Neural progenitor cell (in vitro differentiated cells): Measurements from ENCODE around the gene ASPDH. TPM values are rescaled to one million over a fixed set of nuclear protein-coding genes. Genes with fewer than 3 reads are reported as not detected.

Experiments
- DNase-seq: peaks from one replicate; pipeline ENCODE4 v3.0.0-alpha.2; 2016; ENCODE audit warnings: low spot score
- H2AFZ ChIP-seq: fragments of 200-600 bp; sonication (generic); replicated peaks from 2 replicates; pipeline ENCODE4 v1.6.1; 2016; ENCODE audit warnings: antibody characterized with exemption
- H3F3A ChIP-seq: fragments of 200-600 bp; sonication (generic); 2 replicates; pipeline ENCODE4 v1.6.1; 2016; ENCODE audit warnings: antibody characterized with exemption, low read depth
- H3K27ac ChIP-seq: fragments of 200-600 bp; sonication (generic); 2 replicates; pipeline ENCODE4 v1.5.1; 2016; ENCODE audit warnings: mild to moderate bottlenecking
- H3K27me3 ChIP-seq: fragments of 200-600 bp; sonication (generic); 2 replicates; pipeline ENCODE4 v1.6.1; 2016; ENCODE audit warnings: mild to moderate bottlenecking, moderate library complexity
- H3K36me3 ChIP-seq: fragments of 200-600 bp; sonication (generic); 2 replicates; pipeline ENCODE4 v1.5.1; 2016
- H3K4me1 ChIP-seq: fragments of 200-600 bp; sonication (generic); 2 replicates; pipeline ENCODE4 v1.6.1; 2016; ENCODE audit warnings: mixed run types
- H3K4me2 ChIP-seq: fragments of 200-600 bp; sonication (generic); 2 replicates; pipeline ENCODE4 v1.6.1; 2016
- H3K4me3 ChIP-seq: fragments of 200-600 bp; sonication (generic); 2 replicates; pipeline ENCODE4 v1.5.1; 2016
- H3K79me2 ChIP-seq: fragments of 200-600 bp; sonication (generic); 2 replicates; pipeline ENCODE4 v1.6.1; 2016; ENCODE audit warnings: low read depth
- H3K9ac ChIP-seq: fragments of 200-600 bp; sonication (generic); 2 replicates; pipeline ENCODE4 v1.6.1; 2016
- H3K9me3 ChIP-seq: fragments of 200-600 bp; sonication (generic); 2 replicates; pipeline ENCODE4 v1.5.1; 2016; ENCODE audit warnings: low read depth
- H4K20me1 ChIP-seq: fragments of 200-600 bp; sonication (generic); 2 replicates; pipeline ENCODE4 v1.6.1; 2016; ENCODE audit warnings: low read depth
- H3K27ac Mint-ChIP-seq: 3 replicates; pipeline ENCODE4 v1.8.0; 2021; ENCODE audit warnings: mixed read lengths
- H3K27me3 Mint-ChIP-seq: 2 replicates; pipeline ENCODE4 v1.8.0; 2022; ENCODE audit warnings: low read depth, mild to moderate bottlenecking, inconsistent platforms, moderate library complexity, mixed read lengths; ENCODE audit not compliant: insufficient read depth
- H3K36me3 Mint-ChIP-seq: 3 replicates; pipeline ENCODE4 v1.8.0; 2021; ENCODE audit warnings: mixed read lengths
- H3K4me1 Mint-ChIP-seq: 3 replicates; pipeline ENCODE4 v1.8.0; 2021; ENCODE audit warnings: mixed read lengths
- H3K4me3 Mint-ChIP-seq: 3 replicates; pipeline ENCODE4 v1.8.0; 2021; ENCODE audit warnings: mild to moderate bottlenecking, moderate library complexity, mixed read lengths
- H3K9me3 Mint-ChIP-seq: 3 replicates; pipeline ENCODE4 v1.8.0; 2020; ENCODE audit warnings: mixed read lengths
- CTCF ChIP-seq: fragments of 200-600 bp; sonication (generic); IDR thresholded peaks from 2 replicates; pipeline ENCODE4 v1.5.1; 2017; ENCODE audit warnings: antibody characterized with exemption, mild to moderate bottlenecking
- EZH2 ChIP-seq: fragments of 200-600 bp; sonication (generic); IDR thresholded peaks from 2 replicates; pipeline ENCODE4 v1.6.1; 2017; ENCODE audit warnings: antibody characterized with exemption, mild to moderate bottlenecking, moderate library complexity
- EZH2phosphoT487 ChIP-seq: fragments of 200-600 bp; sonication (generic); IDR thresholded peaks from 2 replicates; pipeline ENCODE4 v1.6.1; 2017; ENCODE audit warnings: antibody characterized with exemption
- total RNA-seq: library from RNA; depleted of rRNA; stranded (reverse); fragments of >200 nt; gene quantifications from 2 replicates; pipeline ENCODE4 v1.2.3, GENCODE V29; 2015; ENCODE audit warnings: low replicate concordance

The ASPDH gene
- total RNA-seq, 1 donor from 2014 or later = not detected

- Mint-ChIP-seq H3K36me3 (no peaks in the 10 kb centered on the region), H3K27me3 (peaks cover 6% of the 10 kb centered on the region), H3K27ac (no peak overlapping the region), H3K4me3 (no peak overlapping the region), H3K9me3 (no peaks in the 10 kb centered on the region), H3K4me1 (peaks cover 6% of the 10 kb centered on the region)
- no peak overlapping the region for H3K9ac ChIP-seq
- peaks cover 14% of the 10 kb centered on the region for H3K4me1 ChIP-seq
- no peaks in the 10 kb centered on the region for H3K79me2 ChIP-seq
- no peaks in the 10 kb centered on the region for H3K9me3 ChIP-seq
- no peak for DNase-seq
- no peak overlapping the region for H3K4me3 ChIP-seq
- H4K20me1 ChIP-seq = no peaks in the 10 kb centered on the region
- TF ChIP-seq EZH2 = no peak
- no peak for TF ChIP-seq EZH2phosphoT487
- TF ChIP-seq CTCF = no peak
- H3K4me2 ChIP-seq = no peak overlapping the region
- H3K27ac ChIP-seq = no peak overlapping the region
- H2AFZ ChIP-seq = no peak overlapping the region
- no peaks in the 10 kb centered on the region for H3K36me3 ChIP-seq
- peaks cover 64% of the 10 kb centered on the region for H3K27me3 ChIP-seq
- no peaks in the 10 kb centered on the region for H3F3A ChIP-seq
Observed at GRCh38 chr19:50498219-50499056, 15.3 kb downstream of the ASPDH start.

- H3K27me3 ChIP-seq = peaks cover 78% of the 10 kb centered on the region
- H3F3A ChIP-seq = no peaks in the 10 kb centered on the region
- no peak overlapping the region for H3K4me3 Mint-ChIP-seq
- H3K27ac ChIP-seq = no peak overlapping the region
- no peak for DNase-seq
- H3K4me2 ChIP-seq = peak overlapping the region; percentile 34
- H4K20me1 ChIP-seq = no peaks in the 10 kb centered on the region
- no peak overlapping the region for H3K9ac ChIP-seq
- H3K9me3 Mint-ChIP-seq = no peaks in the 10 kb centered on the region
- H2AFZ ChIP-seq = no peak overlapping the region
- no peak for TF ChIP-seq EZH2phosphoT487
- no peaks in the 10 kb centered on the region for H3K36me3 Mint-ChIP-seq
- H3K27ac Mint-ChIP-seq = no peak overlapping the region
- H3K4me3 ChIP-seq = no peak overlapping the region
- H3K36me3 ChIP-seq = no peaks in the 10 kb centered on the region
- no peaks in the 10 kb centered on the region for H3K9me3 ChIP-seq
- peaks cover 10% of the 10 kb centered on the region for H3K27me3 Mint-ChIP-seq
- no peaks in the 10 kb centered on the region for H3K79me2 ChIP-seq
- H3K4me1 Mint-ChIP-seq = peaks cover 9% of the 10 kb centered on the region
- H3K4me1 ChIP-seq = peaks cover 14% of the 10 kb centered on the region
Observed at GRCh38 chr19:50497022-50497405, 16.7 kb downstream of the ASPDH start.

GRCh38 chr19:50496189-50497021, 17.3 kb downstream of the ASPDH start:
- Histone ChIP-seq H3K4me1 (peaks cover 14% of the 10 kb centered on the region), H3F3A (no peaks in the 10 kb centered on the region), H3K36me3 (no peaks in the 10 kb centered on the region), H3K4me3 (no peak overlapping the region), H3K4me2 (peak overlapping the region; percentile 34), H2AFZ (no peak overlapping the region), H3K9me3 (no peaks in the 10 kb centered on the region), H4K20me1 (no peaks in the 10 kb centered on the region), H3K79me2 (no peaks in the 10 kb centered on the region), H3K27me3 (peaks cover 84% of the 10 kb centered on the region), H3K27ac (no peak overlapping the region), H3K9ac (no peak overlapping the region)
- peak; percentile 81 for DNase-seq
- Mint-ChIP-seq H3K27me3 (peaks cover 15% of the 10 kb centered on the region), H3K4me1 (peaks cover 15% of the 10 kb centered on the region), H3K9me3 (peaks cover 2% of the 10 kb centered on the region), H3K36me3 (no peaks in the 10 kb centered on the region), H3K27ac (no peak overlapping the region), H3K4me3 (no peak overlapping the region)
- TF ChIP-seq CTCF (peak; percentile 8), EZH2phosphoT487 (no peak)
